H9 (cell line): ENCODE results near the gene PIP4K2A. TPM values are rescaled to one million over a fixed set of nuclear protein-coding genes. Genes with fewer than 3 reads are reported as not detected.

Experiments used
- DNase-seq: peaks from one replicate; pipeline ENCODE4 v3.0.0-alpha.2; 2017
- H2AFZ ChIP-seq: one replicate; pipeline ENCODE4 v1.6.1; 2013; ENCODE audit warnings: mild to moderate bottlenecking, low read length, control low read depth, moderate library complexity
- H2AK5ac ChIP-seq: 2 replicates; pipeline ENCODE4 v1.6.1; 2013; ENCODE audit warnings: low read length, control low read depth, mixed read lengths; ENCODE audit not compliant: insufficient read length
- H2BK120ac ChIP-seq: one replicate; pipeline ENCODE4 v1.6.1; 2013; ENCODE audit warnings: low read depth, mild to moderate bottlenecking, low read length, control low read depth, inconsistent platforms; ENCODE audit not compliant: poor library complexity, severe bottlenecking
- H2BK12ac ChIP-seq: 2 replicates; pipeline ENCODE4 v1.6.1; 2013; ENCODE audit warnings: low read length, control low read depth, mixed read lengths, low read depth; ENCODE audit not compliant: insufficient read length
- H2BK15ac ChIP-seq: 2 replicates; pipeline ENCODE4 v1.6.1; 2013; ENCODE audit warnings: low read depth, low read length, control low read depth
- H2BK20ac ChIP-seq: one replicate; pipeline ENCODE4 v1.6.1; 2013; ENCODE audit warnings: low read depth, mild to moderate bottlenecking, low read length, control low read depth, inconsistent platforms; ENCODE audit not compliant: poor library complexity, severe bottlenecking
- H2BK5ac ChIP-seq: 2 replicates; pipeline ENCODE4 v1.6.1; 2013; ENCODE audit warnings: low read length, control low read depth, mixed read lengths; ENCODE audit not compliant: insufficient read length
- H3K14ac ChIP-seq: 2 replicates; pipeline ENCODE4 v1.6.1; 2013; ENCODE audit warnings: low read length, control low read depth; ENCODE audit not compliant: insufficient read depth
- H3K18ac ChIP-seq: 2 replicates; pipeline ENCODE4 v1.6.1; 2013; ENCODE audit warnings: low read depth, mild to moderate bottlenecking, mixed read lengths, low read length, control low read depth; ENCODE audit not compliant: insufficient read length
- H3K23ac ChIP-seq: 2 replicates; pipeline ENCODE4 v1.6.1; 2013; ENCODE audit warnings: low read length, control low read depth, mixed read lengths, low read depth; ENCODE audit not compliant: insufficient read length
- H3K23me2 ChIP-seq: 2 replicates; pipeline ENCODE4 v1.6.1; 2013; ENCODE audit warnings: low read depth, mild to moderate bottlenecking, mixed read lengths, low read length, control low read depth; ENCODE audit not compliant: insufficient read length, poor library complexity, severe bottlenecking
- H3K27ac ChIP-seq: 2 replicates; pipeline ENCODE4 v1.5.1; 2013; ENCODE audit warnings: low read length, control low read depth, mixed read lengths, low read depth; ENCODE audit not compliant: insufficient read length
- H3K27me3 ChIP-seq: 2 replicates; pipeline ENCODE4 v1.6.1; 2013; ENCODE audit warnings: low read length, control low read depth, inconsistent platforms; ENCODE audit not compliant: insufficient read depth
- H3K4ac ChIP-seq: 2 replicates; pipeline ENCODE4 v1.6.1; 2013; ENCODE audit warnings: low read depth, mild to moderate bottlenecking, control low read depth, inconsistent platforms, low read length, moderate library complexity
- H3K4me1 ChIP-seq: 2 replicates; pipeline ENCODE4 v1.6.1; 2013; ENCODE audit warnings: low read length, control low read depth, inconsistent platforms; ENCODE audit not compliant: insufficient read depth
- H3K4me2 ChIP-seq: 2 replicates; pipeline ENCODE4 v1.6.1; 2013; ENCODE audit warnings: low read length, control low read depth, mixed read lengths; ENCODE audit not compliant: insufficient read length, insufficient read depth
- H3K56ac ChIP-seq: 2 replicates; pipeline ENCODE4 v1.6.1; 2013; ENCODE audit warnings: low read depth, mild to moderate bottlenecking, mixed read lengths, low read length, control low read depth; ENCODE audit not compliant: insufficient read length
- H3K79me1 ChIP-seq: 2 replicates; pipeline ENCODE4 v1.6.1; 2013; ENCODE audit warnings: low read depth, mild to moderate bottlenecking, moderate library complexity, low read length, control low read depth, inconsistent platforms; ENCODE audit not compliant: insufficient read depth, poor library complexity, severe bottlenecking
- H3K79me2 ChIP-seq: 2 replicates; pipeline ENCODE4 v1.6.1; 2013; ENCODE audit warnings: low read length, control low read depth, inconsistent platforms; ENCODE audit not compliant: insufficient read depth
- H3K9ac ChIP-seq: 2 replicates; pipeline ENCODE4 v1.6.1; 2013; ENCODE audit warnings: low read length, control low read depth, mixed read lengths; ENCODE audit not compliant: insufficient read length; ENCODE audit errors: extremely low read depth
- H3K9me3 ChIP-seq: one replicate; pipeline ENCODE4 v1.6.1; 2013; ENCODE audit warnings: low read depth, low read length, inconsistent platforms; ENCODE audit not compliant: control insufficient read depth
- H3T11ph ChIP-seq: one replicate; pipeline ENCODE4 v1.6.1; 2013; ENCODE audit warnings: mild to moderate bottlenecking, low read length, control low read depth, inconsistent platforms
- H4K20me1 ChIP-seq: one replicate; pipeline ENCODE4 v1.6.1; 2013; ENCODE audit not compliant: control insufficient read depth, insufficient read length, insufficient read depth
- H4K5ac ChIP-seq: 2 replicates; pipeline ENCODE4 v1.6.1; 2013; ENCODE audit warnings: low read depth, mild to moderate bottlenecking, mixed read lengths, low read length, control low read depth; ENCODE audit not compliant: insufficient read length
- H4K8ac ChIP-seq: replicated peaks from 2 replicates; pipeline ENCODE4 v1.6.1; 2013; ENCODE audit warnings: low read length, control low read depth, mixed read lengths, low read depth; ENCODE audit not compliant: insufficient read length
- H4K91ac ChIP-seq: 2 replicates; pipeline ENCODE4 v1.6.1; 2013; ENCODE audit warnings: low read depth, mild to moderate bottlenecking, moderate library complexity, mixed read lengths, low read length, control low read depth; ENCODE audit not compliant: insufficient read length
- H3K27ac Mint-ChIP-seq, 3 experiments: 2 replicates in 2 of 3; 3 replicates in 1 of 3; pipeline ENCODE4 v1.8.0; 2020 to 2021; ENCODE audit warnings: mixed read lengths in 3 of 3, mild to moderate bottlenecking in 1 of 3, moderate library complexity in 1 of 3
- H3K27me3 Mint-ChIP-seq: 2 replicates; pipeline ENCODE4 v1.8.0; 2021; ENCODE audit warnings: low read depth, mild to moderate bottlenecking, moderate library complexity, mixed read lengths
- H3K36me3 Mint-ChIP-seq, 3 experiments: 2 replicates in 2 of 3; 3 replicates in 1 of 3; pipeline ENCODE4 v1.8.0; 2020 to 2021; ENCODE audit warnings: low read depth in 3 of 3, mixed read lengths in 3 of 3; ENCODE audit not compliant: insufficient read depth in 1 of 3
- H3K4me1 Mint-ChIP-seq, 2 experiments: 2 replicates each; pipeline ENCODE4 v1.8.0; 2020; ENCODE audit warnings: mixed read lengths in 2 of 2
- H3K4me3 Mint-ChIP-seq, 2 experiments: 2 replicates in 1 of 2; 3 replicates in 1 of 2; pipeline ENCODE4 v1.8.0; 2020 to 2021; ENCODE audit warnings: mild to moderate bottlenecking in 2 of 2, mixed read lengths in 2 of 2, moderate library complexity in 1 of 2
- H3K9me3 Mint-ChIP-seq, 2 experiments: 2 replicates in 1 of 2; 3 replicates in 1 of 2; pipeline ENCODE4 v1.8.0; 2020; ENCODE audit warnings: mild to moderate bottlenecking in 2 of 2, mixed read lengths in 2 of 2, moderate library complexity in 1 of 2
- CTCF ChIP-seq: fragments of 200-600 bp; sonication (generic); conservative IDR thresholded peaks from 3 replicates; pipeline ENCODE4 v1.8.0; 2021; ENCODE audit warnings: antibody characterized with exemption, mild to moderate bottlenecking
- WGBS: extraction: QIAGEN DNeasy Blood & Tissue Kit; methylation state at CpG from one replicate; pipeline ENCODE4 v1.1.7; 2013; ENCODE audit warnings: missing lambda C conversion rate, low lambda C conversion rate, mixed read lengths; ENCODE audit not compliant: insufficient read length; ENCODE audit errors: extremely low coverage; 5-methylcytosine and 5-hydroxymethylcytosine counted together
- total RNA-seq: library from RNA; stranded (reverse); gene quantifications from 2 replicates; pipeline ENCODE4 v1.2.1, GENCODE V29; 2021

Gene PIP4K2A
- total RNA-seq, 1 experiment from 2014 or later, result 33.6 TPM

GRCh38 chr10:22641743-22642142 is 72.6 kb downstream of the PIP4K2A start:
- no peak overlapping the region for H3K23ac ChIP-seq
- H3K18ac ChIP-seq, result no peak overlapping the region
- H3K9me3 ChIP-seq, result no peaks in the 10 kb centered on the region
- Mint-ChIP-seq H3K4me1 (peaks cover 19% of the 10 kb centered on the region in 2 experiments), H3K27me3 (no peaks in the 10 kb centered on the region), H3K4me3 (no peak overlapping the region; a peak in 1 of 5 replicates), H3K36me3 (peaks cover 0 to 11% (median 0%) of the 10 kb centered on the region in 3 experiments; a peak in 4 of 7 replicates), H3K27ac (no peak overlapping the region), H3K9me3 (no peaks in the 10 kb centered on the region)
- H3K56ac ChIP-seq, result no peak overlapping the region
- H3K27me3 ChIP-seq, result no peaks in the 10 kb centered on the region
- H2BK5ac ChIP-seq, result no peak overlapping the region
- no peak overlapping the region for H2BK120ac ChIP-seq
- no peaks in the 10 kb centered on the region for H4K20me1 ChIP-seq
- H4K8ac ChIP-seq, result no peak overlapping the region
- H3K4me2 ChIP-seq, result no peak overlapping the region
- H2BK12ac ChIP-seq, result no peak overlapping the region
- no peak overlapping the region for H3K27ac ChIP-seq
- H4K91ac ChIP-seq, result no peak overlapping the region
- no peaks in the 10 kb centered on the region for H3K23me2 ChIP-seq
- no peak overlapping the region for H3K9ac ChIP-seq
- no peak overlapping the region for H2BK15ac ChIP-seq
- H3T11ph ChIP-seq, result no peak overlapping the region
- H3K4ac ChIP-seq, result no peak overlapping the region
- no peak overlapping the region for H2AFZ ChIP-seq
- no peaks in the 10 kb centered on the region for H3K4me1 ChIP-seq
- WGBS, result no CpG with 5 or more reads among the region's 5 CpGs
- peaks cover 3% of the 10 kb centered on the region for H3K79me1 ChIP-seq
- H4K5ac ChIP-seq, result no peak overlapping the region
- no peak overlapping the region for H2BK20ac ChIP-seq
- no peak overlapping the region for H2AK5ac ChIP-seq
- peaks cover 12% of the 10 kb centered on the region; the same call in 1 of the 2 replicates for H3K79me2 ChIP-seq
- no peak overlapping the region for H3K14ac ChIP-seq
- TF ChIP-seq CTCF, result no peak
- DNase-seq, result no peak
